Ectodermal cell (in vitro differentiated cells): Measurements from ENCODE around the gene PPP1R14C.

Experiments used
- H3K27ac ChIP-seq: 2 replicates; pipeline ENCODE4 v1.7.0; 2013; ENCODE audit warnings: mild to moderate bottlenecking, low read depth, low read length; ENCODE audit not compliant: insufficient read depth, poor library complexity, severe bottlenecking
- H3K27me3 ChIP-seq: 2 replicates; pipeline ENCODE4 v1.7.0; 2013; ENCODE audit warnings: mild to moderate bottlenecking, low read length; ENCODE audit not compliant: insufficient read depth, control insufficient read depth, poor library complexity, severe bottlenecking
- H3K36me3 ChIP-seq: one replicate; pipeline ENCODE4 v1.7.0; 2013; ENCODE audit warnings: low read length; ENCODE audit not compliant: control insufficient read depth, insufficient read depth
- H3K4me1 ChIP-seq: one replicate; pipeline ENCODE4 v1.7.0; 2013; ENCODE audit warnings: low read length; ENCODE audit not compliant: control insufficient read depth, insufficient read depth
- H3K4me3 ChIP-seq: 2 replicates; pipeline ENCODE4 v1.7.0; 2013; ENCODE audit warnings: low read depth, low read length, control low read depth; ENCODE audit not compliant: insufficient read depth
- H3K9me3 ChIP-seq: 2 replicates; pipeline ENCODE4 v1.7.0; 2013; ENCODE audit warnings: mild to moderate bottlenecking, low read length, moderate library complexity; ENCODE audit not compliant: control insufficient read depth
- WGBS, 2 experiments: methylation state at CpG; one replicate each; pipeline ENCODE4 v1.1.7; 2013; ENCODE audit warnings: missing lambda C conversion rate in 2 of 2; 5-methylcytosine and 5-hydroxymethylcytosine counted together

The PPP1R14C gene

DNA sequence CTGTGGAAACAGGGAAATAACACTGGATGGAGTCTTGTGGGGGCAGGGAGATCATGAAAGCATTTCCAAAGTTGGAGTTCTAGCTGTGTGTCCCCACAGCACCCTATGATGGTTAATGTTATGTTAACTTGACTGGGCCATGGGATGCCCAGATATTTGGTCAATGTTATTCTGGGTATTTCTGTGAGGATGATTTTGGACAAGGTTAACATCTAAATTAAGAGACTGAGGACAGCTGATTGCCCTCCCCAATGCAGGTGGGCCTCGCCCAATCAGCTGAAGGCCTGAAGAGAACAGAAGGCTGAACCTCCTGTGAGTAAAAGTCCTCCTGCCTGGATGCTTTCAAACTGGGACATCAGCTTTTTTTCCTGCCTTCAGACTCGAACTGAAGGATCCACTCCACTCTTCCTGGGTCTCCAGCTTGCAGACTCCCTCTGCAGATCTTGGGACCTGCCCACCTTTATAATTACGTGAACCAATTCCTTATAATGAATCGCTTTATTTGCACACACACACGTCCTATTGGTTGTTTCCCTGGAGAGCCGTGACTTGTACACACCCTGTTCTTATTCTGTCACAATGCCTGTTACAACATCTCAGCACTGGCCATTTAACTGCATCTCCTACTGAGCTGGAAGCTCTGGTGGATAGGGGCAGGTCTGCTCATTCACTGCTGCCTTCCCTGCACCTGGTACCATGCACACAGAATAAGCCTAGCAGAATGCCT is 126.4 kb downstream of the PPP1R14C start:
- WGBS, 2 experiments: 91 to 92% methylated on average over 6 of the region's 6 CpGs
- Histone ChIP-seq H3K4me1 (peaks cover 7% of the 10 kb centered on the region), H3K36me3 (no peaks in the 10 kb centered on the region), H3K27me3 (no peaks in the 10 kb centered on the region), H3K4me3 (no peak overlapping the region), H3K27ac (no peak overlapping the region), H3K9me3 (no peaks in the 10 kb centered on the region)

DNA sequence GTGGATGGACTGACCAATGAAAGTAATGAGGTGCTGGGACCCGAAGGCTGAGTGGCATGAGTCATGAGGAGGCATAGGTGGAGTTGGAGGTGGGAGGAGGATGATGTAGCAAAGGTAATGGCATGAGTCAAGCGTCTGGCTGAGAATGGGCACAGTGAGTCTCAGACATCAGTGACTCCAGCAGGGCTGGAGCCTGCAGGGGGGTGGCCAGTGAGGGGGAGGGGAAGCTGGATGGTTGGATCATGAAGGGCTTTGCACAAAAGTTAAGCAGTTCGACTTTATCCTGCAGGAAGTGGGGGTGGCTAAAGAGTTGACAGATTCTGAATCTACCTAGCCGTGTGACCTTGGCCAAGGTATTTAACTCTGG is 127.0 kb downstream of the PPP1R14C start:
- H3K27ac ChIP-seq: no peak overlapping the region
- no peak overlapping the region for H3K4me3 ChIP-seq
- no peaks in the 10 kb centered on the region for H3K9me3 ChIP-seq
- peaks cover 7% of the 10 kb centered on the region for H3K4me1 ChIP-seq
- H3K36me3 ChIP-seq: no peaks in the 10 kb centered on the region
- no peaks in the 10 kb centered on the region for H3K27me3 ChIP-seq
- WGBS, 2 experiments: 71 to 78% methylated on average over 4 of the region's 4 CpGs

DNA sequence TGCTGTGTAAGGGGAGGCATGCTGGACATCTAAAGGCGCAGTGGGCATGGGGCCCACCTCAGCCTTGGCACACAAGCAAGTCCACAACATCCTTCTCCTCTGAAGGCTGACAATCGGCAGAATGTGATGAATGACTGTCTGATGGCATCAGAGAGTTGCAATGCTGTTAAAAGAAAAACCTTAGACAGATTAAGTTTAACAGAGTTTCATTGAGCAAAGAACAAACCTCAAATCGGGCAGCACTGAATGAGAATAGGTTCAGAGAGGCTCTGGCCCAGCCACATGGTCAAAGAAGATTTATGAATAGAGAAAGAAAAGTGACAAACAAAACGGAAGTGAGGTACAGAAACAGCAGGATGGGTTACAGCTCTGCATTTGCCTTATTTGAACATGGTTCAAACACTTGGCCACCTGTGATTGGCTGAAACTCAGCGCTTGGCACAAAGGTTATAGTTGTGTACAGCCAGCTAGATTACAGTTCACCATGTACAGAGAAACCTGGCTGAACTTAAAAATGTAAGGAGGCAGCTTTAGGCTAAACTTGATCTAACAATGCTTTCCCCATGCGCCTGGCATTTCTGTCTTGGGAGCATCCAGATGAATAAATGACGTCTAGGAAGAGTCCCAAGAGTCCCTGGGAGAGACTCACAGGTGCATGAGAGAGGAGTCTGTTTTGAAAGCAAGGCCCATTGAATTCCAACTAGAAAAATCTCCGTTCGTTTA is 127.6 kb downstream of the PPP1R14C start:
- Histone ChIP-seq H3K27ac (no peak overlapping the region), H3K9me3 (no peaks in the 10 kb centered on the region), H3K4me3 (no peak overlapping the region), H3K4me1 (peaks cover 7% of the 10 kb centered on the region), H3K36me3 (no peaks in the 10 kb centered on the region), H3K27me3 (no peaks in the 10 kb centered on the region)
- WGBS, 2 experiments: 90 to 96% methylated on average over 7 to 9 of the region's 9 CpGs

DNA sequence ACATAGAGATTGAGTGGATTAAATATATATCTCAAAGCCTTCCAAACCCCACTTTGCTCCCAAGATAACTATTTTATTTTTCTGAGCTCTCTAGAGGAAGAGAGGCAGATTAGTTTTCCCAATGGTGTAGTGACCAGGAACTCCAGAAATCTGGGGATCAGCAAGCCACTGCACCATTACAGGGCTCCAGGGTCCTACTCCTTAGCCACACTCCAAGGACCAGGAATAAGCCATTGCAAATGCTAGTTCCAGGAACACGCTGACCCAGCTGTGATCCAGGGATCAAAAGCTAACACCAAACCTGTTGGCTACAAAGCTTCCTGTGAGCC is 128.3 kb downstream of the PPP1R14C start:
- no peak overlapping the region for H3K27ac ChIP-seq
- no peaks in the 10 kb centered on the region for H3K36me3 ChIP-seq
- no peaks in the 10 kb centered on the region for H3K27me3 ChIP-seq
- H3K9me3 ChIP-seq: no peaks in the 10 kb centered on the region
- no peak overlapping the region for H3K4me3 ChIP-seq
- H3K4me1 ChIP-seq: peaks cover 7% of the 10 kb centered on the region
- 89 to 94% methylated on average over 1 of the region's 1 CpG for WGBS, 2 experiments

DNA sequence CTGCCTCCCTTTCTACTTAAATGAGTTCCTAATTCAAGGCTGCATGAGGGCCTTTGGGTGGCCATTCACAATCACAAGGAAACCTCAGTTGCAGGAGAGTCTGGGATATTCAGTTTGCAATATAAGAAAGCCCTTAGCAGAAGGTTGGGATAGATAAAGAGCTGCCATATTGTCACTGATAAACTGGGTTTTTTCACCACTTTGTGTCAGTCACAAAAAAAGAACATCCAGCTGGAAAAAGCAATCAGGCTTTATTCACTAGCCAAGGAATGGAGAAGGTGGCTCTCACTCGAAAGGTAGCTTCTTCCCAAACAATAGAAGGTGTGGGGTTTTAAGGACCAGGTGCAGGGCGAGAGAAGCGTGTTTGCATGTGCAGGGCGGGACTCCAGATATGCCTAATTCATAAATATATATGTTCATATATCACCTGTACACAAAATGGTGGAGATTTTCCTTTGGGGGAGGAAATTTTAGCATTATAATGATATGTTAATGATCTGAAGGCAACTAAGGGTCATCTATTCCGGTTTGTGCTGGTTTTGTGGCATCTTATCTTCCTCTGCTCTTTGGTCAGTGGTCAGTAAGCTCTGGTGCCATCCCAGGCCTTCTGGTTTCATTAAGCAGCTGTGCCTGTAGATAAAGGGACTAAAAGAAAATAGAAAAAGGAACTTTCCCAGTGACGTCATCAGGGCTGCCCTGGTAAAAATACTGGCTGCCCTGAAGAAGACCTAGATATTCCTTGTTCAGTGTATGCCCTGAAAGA is 128.8 kb downstream of the PPP1R14C start:
- Histone ChIP-seq H3K4me3 (no peak overlapping the region), H3K9me3 (no peaks in the 10 kb centered on the region), H3K4me1 (peaks cover 7% of the 10 kb centered on the region), H3K27ac (no peak overlapping the region), H3K36me3 (no peaks in the 10 kb centered on the region), H3K27me3 (no peaks in the 10 kb centered on the region)
- WGBS, 2 experiments: 95 to 97% methylated on average over 3 to 6 of the region's 6 CpGs

DNA sequence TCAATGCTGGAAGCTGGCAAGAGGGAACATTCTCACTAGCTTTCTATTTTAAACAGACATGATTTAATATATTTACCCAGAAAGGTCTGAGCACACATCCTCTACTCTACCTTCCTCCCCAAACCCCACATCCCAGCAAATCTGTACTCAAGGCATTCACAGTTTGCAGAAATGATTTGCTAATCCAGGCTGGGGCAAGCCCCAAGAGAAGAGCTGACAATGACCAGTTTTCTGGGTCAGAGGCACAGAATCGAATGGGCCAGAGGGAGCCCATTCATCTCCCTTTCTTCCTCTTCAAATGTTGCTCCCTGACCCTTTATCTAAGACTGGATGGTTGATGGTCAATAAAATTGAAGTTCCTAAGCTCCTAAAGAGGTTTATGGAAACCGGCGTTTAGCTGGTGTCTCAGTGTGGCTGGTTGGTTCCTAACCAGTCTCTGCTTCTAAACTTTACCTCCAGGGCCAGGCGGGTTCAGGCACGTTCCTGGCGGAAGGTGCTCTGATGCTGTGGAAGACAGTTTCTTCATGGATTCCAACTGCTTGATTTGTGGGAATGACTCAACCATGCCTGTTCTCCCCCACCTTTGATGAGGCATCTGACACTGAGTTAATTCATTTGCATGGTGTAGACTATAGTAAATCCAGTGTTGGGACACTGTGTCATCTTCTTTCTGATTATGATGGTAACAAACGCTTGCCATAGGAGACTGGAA is 129.6 kb downstream of the PPP1R14C start:
- WGBS, 2 experiments: 92 to 94% methylated on average over 6 to 7 of the region's 7 CpGs
- no peak overlapping the region for H3K4me3 ChIP-seq
- no peaks in the 10 kb centered on the region for H3K36me3 ChIP-seq
- H3K9me3 ChIP-seq: no peaks in the 10 kb centered on the region
- no peak overlapping the region for H3K27ac ChIP-seq
- peaks cover 7% of the 10 kb centered on the region for H3K4me1 ChIP-seq
- H3K27me3 ChIP-seq: no peaks in the 10 kb centered on the region

DNA sequence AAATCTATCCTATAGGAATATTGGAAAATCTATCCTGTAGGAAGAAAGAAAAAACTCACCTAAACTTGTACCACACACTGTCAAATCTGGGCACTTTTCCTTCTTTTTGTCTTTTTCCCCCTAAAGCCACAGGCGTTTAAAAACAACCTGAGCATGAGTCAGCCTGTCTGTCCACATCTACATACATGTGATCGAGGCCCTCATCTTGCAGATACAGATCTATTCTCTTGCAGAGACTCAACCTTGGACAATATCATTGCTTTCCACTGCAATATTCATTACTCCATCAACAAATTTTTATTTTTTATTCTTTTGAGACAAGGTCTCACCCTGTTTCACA is 130.1 kb downstream of the PPP1R14C start:
- 91 to 96% methylated on average over 2 of the region's 2 CpGs for whole genome bisulfite sequencing, 2 experiments
- Histone ChIP-seq H3K4me1 (peaks cover 7% of the 10 kb centered on the region), H3K9me3 (no peaks in the 10 kb centered on the region), H3K27me3 (no peaks in the 10 kb centered on the region), H3K4me3 (no peak overlapping the region), H3K27ac (no peak overlapping the region), H3K36me3 (no peaks in the 10 kb centered on the region)

DNA sequence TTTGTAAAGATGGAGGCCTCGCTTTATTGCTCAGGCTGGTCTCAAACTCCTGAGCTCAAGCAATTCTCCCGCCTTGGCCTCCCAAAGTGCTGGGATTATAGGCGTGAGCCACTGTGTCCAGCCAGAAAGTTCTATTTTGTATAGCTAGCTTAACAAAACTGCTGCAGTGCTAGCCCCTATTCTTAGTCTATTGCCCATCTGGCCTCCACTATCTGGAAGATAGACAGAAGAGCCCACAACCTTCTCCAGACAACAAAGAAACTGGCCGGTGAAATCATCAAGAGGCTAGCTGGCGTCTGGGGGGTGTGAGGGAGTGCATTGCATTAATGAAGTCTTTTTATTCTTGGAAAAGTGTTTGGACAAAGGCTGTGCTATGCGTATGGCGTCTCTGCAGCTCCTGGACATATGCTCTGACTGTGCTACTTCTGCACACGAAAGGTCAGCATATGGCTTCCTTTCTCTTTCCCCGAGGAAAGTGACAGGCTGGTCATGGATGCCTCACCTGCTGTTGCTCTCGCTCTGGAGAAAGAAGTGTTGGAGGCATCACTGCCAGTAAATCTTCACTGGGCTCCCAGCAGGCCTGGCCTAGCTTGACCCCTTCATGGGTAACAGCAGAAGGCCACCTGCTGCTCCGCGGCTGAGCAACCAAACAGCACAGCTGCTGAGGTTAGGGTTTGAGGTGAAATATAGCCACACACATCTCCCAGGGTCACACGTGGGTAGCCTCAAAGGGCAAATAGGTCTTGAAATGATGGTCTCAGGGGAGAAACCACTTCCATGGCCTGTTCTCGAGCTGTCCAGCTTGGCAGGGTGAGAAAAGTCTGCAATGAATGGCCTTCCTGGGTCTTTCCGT is 130.8 kb downstream of the PPP1R14C start:
- Histone ChIP-seq H3K4me1 (peaks cover 7% of the 10 kb centered on the region), H3K4me3 (no peak overlapping the region), H3K9me3 (no peaks in the 10 kb centered on the region), H3K27ac (peak overlapping the region; percentile 62), H3K27me3 (no peaks in the 10 kb centered on the region), H3K36me3 (no peaks in the 10 kb centered on the region)
- 89 to 93% methylated on average over 15 of the region's 15 CpGs for WGBS, 2 experiments

DNA sequence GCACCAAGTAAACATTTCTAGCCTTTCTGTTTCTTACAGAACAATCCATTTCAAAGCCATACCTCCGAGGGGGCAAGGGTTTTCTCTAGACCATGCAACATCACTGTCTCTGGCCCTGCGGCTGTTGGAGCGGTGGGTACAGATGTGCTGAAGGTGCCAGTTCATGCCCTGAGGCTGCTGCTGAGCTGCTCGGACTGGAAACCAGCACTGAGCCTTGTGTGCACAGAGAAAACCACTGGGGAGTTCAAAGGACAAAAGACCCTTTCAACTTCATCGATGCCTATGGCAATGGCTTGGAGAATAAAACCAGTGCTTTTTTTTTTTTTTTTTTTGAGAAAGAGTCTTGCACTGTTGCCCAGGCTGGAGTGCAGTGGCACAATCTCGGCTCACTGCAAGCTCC is 132.6 kb downstream of the PPP1R14C start:
- no peaks in the 10 kb centered on the region for H3K27me3 ChIP-seq

More for the DNA sequence above, 132.6 kb downstream of the PPP1R14C start:
- no peak overlapping the region for H3K27ac ChIP-seq
- no peak overlapping the region for H3K4me3 ChIP-seq
- 93% methylated on average over 6 of the region's 6 CpGs for WGBS, 2 experiments
- H3K9me3 ChIP-seq: no peaks in the 10 kb centered on the region
- H3K4me1 ChIP-seq: peaks cover 7% of the 10 kb centered on the region
- no peaks in the 10 kb centered on the region for H3K36me3 ChIP-seq
